GM12878 (cell line): ENCODE results near the gene PRADC1. TPM values are rescaled to one million over a fixed set of nuclear protein-coding genes. Genes with fewer than 3 reads are reported as not detected.
"Not testable (repeated sequence)": the region's sequence is repeated elsewhere in the genome, so short reads cannot be mapped to it uniquely, and the experiment has no call there.

Experiments
- ATAC-seq: fragments of 200-7000 bp; cut with Tn5 transposase; 3 replicates; pipeline ENCODE4 v1.9.1; 2020; ENCODE audit warnings: mild to moderate bottlenecking, moderate library complexity
- BruUV-seq: library from RNA; stranded (reverse); fragments of 400-500 nt; replicated peaks from 2 replicates; lab custom pipeline; 2021; lab: Mats Ljungman, UMichigan
- CTCF ChIA-PET: fragments of 300-600 bp; sonication (Branson Sonifier 250); formaldehyde crosslinking; extraction: SDS; loops from one replicate; lab custom pipeline; 2021; ENCODE audit warnings: inconsistent platforms; lab: Yijun Ruan, JAX
- POLR2A ChIA-PET: fragments of 350-600 bp; formaldehyde crosslinking; extraction: SDS; loops from one replicate; lab custom pipeline; 2021; ENCODE audit warnings: inconsistent platforms; lab: Charles Lee
- RAD21 ChIA-PET: fragments of 300-600 bp; sonication (Branson Sonifier 250); formaldehyde crosslinking; loops from one replicate; lab custom pipeline; 2023; ENCODE audit warnings: antibody characterized with exemption; ENCODE audit not compliant: unreplicated experiment; lab: Charles Lee
- SMC1A ChIA-PET: fragments of 300-600 bp; sonication (Branson Sonifier 250); formaldehyde crosslinking; loops from one replicate; lab custom pipeline; 2023; ENCODE audit not compliant: unreplicated experiment, uncharacterized antibody; lab: Charles Lee
- DNase-seq: peaks from one replicate; pipeline ENCODE4 v3.0.0-alpha.2; 2011; ENCODE audit warnings: low read depth, low spot score
- FAIRE-seq: peaks from 3 replicates; lab custom pipeline; 2011; peaks lifted over from hg19 to GRCh38; lab: Jason Lieb, UNC
- H2AFZ ChIP-seq: 2 replicates; pipeline ENCODE4 v1.6.0; 2011; ENCODE audit warnings: low read depth, low read length, control low read depth; ENCODE audit not compliant: control insufficient read depth
- H3K27ac ChIP-seq: 2 replicates; pipeline ENCODE4 v1.5.1; 2011; ENCODE audit warnings: control low read depth; ENCODE audit not compliant: control insufficient read depth, insufficient read depth
- H3K27me3 ChIP-seq, 2 experiments: replicated peaks in 1 of 2; 2 replicates each; pipeline versions ENCODE4 v1.6.0 to v1.6.1; 2011; ENCODE audit warnings: low read length in 1 of 2; ENCODE audit not compliant: control insufficient read depth in 2 of 2, insufficient read depth in 2 of 2
- H3K36me3 ChIP-seq, 2 experiments: 2 replicates each; pipeline ENCODE4 v1.5.1; 2011; ENCODE audit warnings: low read length in 1 of 2; ENCODE audit not compliant: control insufficient read depth in 2 of 2, insufficient read depth in 2 of 2
- H3K4me1 ChIP-seq: 2 replicates; pipeline ENCODE4 v1.6.1; 2011; ENCODE audit warnings: mild to moderate bottlenecking, low read length, moderate library complexity, mixed read lengths; ENCODE audit not compliant: control insufficient read depth, insufficient read depth
- H3K4me2 ChIP-seq: 2 replicates; pipeline ENCODE4 v1.6.0; 2011; ENCODE audit warnings: control low read depth; ENCODE audit not compliant: control insufficient read depth, insufficient read depth
- H3K4me3 ChIP-seq: fragments of 200-600 bp; sonication (generic); 2 replicates; pipeline ENCODE4 v1.5.1; 2016
- H3K79me2 ChIP-seq: 2 replicates; pipeline ENCODE4 v1.6.0; 2011; ENCODE audit warnings: low read length; ENCODE audit not compliant: control insufficient read depth, insufficient read depth
- H3K9ac ChIP-seq: 2 replicates; pipeline ENCODE4 v1.8.0; 2011; ENCODE audit warnings: low read length, control low read depth, mixed read lengths; ENCODE audit not compliant: control insufficient read depth, insufficient read depth
- H3K9me3 ChIP-seq: replicated peaks from 3 replicates; pipeline ENCODE4 v1.5.1; 2011; ENCODE audit warnings: mild to moderate bottlenecking, low read length; ENCODE audit not compliant: control insufficient read depth, insufficient read depth
- H4K20me1 ChIP-seq: 2 replicates; pipeline ENCODE4 v1.6.0; 2011; ENCODE audit not compliant: control insufficient read depth, insufficient read depth
- SUZ12 ChIP-seq: fragments of 200-600 bp; sonication (generic); IDR thresholded peaks from one replicate; pipeline ENCODE4 v1.6.1; 2018; ENCODE audit warnings: antibody characterized with exemption, mild to moderate bottlenecking; ENCODE audit not compliant: unreplicated experiment
- TCF12 ChIP-seq: IDR thresholded peaks from 2 replicates; pipeline ENCODE4 v1.6.1; 2011; ENCODE audit warnings: low read depth, mild to moderate bottlenecking, low read length
- WGBS: methylation state at CpG from one replicate; pipeline ENCODE4 v1.1.6; 2016; ENCODE audit warnings: low lambda C conversion rate; ENCODE audit not compliant: insufficient replicate concordance, insufficient coverage; ENCODE audit errors: missing lambda C conversion rate; 5-methylcytosine and 5-hydroxymethylcytosine counted together
- in situ Hi-C: fragments of 300-500 bp; cut with MboI; formaldehyde crosslinking; loops from 9 replicates; pipeline ENCODE4 v1.14.3; 2018; ENCODE audit warnings: mixed read lengths
- intact Hi-C: fragments of 100-400 bp; cut with micrococcal nuclease; formaldehyde crosslinking; loops from one replicate; pipeline ENCODE4 v1.14.2; 2022; ENCODE audit not compliant: unreplicated experiment
- polyA plus RNA-seq, 11 experiments: library from polyadenylated mRNA; depleted of rRNA in 4 of 11; unstranded in 6 of 11; stranded (reverse) in 5 of 11; fragments of >200 nt; fragmentation: Nextera tagmentation in 4 of 11; fragmentation: Illumina TruSeq in 1 of 11; extraction: Ambion mirVana in 4 of 11; extraction: Trizol in 1 of 11; gene quantifications; 1 replicate in 1 of 11; 2 replicates in 10 of 11; pipeline versions ENCODE4 v1.2.1 to v1.2.3, GENCODE V29; 2011 to 2016; ENCODE audit warnings: inconsistent platforms in 2 of 11, missing spikeins in 2 of 11, low read depth in 1 of 11
- total RNA-seq, 4 experiments: library from RNA; depleted of rRNA in 3 of 4; stranded (reverse); fragments of >200 nt in 3 of 4; fragmentation: Illumina TruSeq in 1 of 4; extraction: Trizol in 1 of 4; gene quantifications; 2 replicates each; pipeline versions ENCODE4 v1.2.1 to v1.2.3, GENCODE V29; 2013 to 2021

Gene PRADC1
- total and polyA plus RNA-seq, 10 of the 15 experiments (the other 5 are each of a cell fraction or from before 2014, with no cell fraction given), result 3.7 to 39.0 (median 13.8) TPM

DNA sequence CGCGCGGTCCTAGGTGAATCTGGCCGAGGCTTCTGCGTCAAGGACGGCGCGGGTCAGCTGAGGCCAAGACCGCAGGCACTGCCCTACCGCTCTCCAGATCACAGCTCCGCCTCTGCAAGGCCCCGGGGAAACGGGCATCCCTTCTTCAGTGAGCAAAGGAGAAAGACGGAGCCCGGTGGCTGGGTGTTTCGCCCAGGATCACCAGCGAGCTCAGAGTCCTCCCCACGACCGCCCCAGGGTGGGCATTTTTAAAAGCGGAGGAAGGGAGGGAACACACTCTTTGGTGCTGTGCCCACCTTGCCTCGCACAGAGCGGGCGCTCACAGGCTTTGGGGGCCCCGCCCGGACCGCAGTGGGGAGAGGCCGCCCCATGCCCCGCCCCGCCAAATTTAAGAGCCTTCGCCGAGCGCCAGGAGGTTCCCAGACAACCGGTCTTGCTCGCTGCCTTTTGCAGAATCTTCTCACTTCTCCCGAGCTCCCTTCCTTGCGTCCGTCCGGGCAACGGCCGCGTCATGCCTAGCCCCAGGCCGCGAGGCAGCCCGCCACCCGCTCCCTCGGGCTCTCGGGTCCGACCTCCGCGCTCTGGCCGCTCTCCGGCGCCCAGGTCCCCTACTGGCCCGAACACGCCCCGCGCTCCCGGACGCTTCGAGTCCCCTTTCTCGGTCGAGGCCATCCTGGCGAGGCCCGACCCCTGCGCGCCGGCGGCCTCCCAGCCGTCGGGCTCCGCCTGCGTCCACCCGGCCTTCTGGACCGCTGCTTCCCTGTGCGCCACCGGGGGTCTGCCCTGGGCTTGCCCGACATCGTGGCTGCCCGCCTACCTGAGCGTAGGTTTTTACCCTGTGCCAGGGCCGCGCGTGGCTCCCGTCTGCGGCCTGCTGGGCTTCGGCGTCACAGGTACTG lies 30.6 kb downstream of the PRADC1 start, which contains the start of gene NOTO:
Gene NOTO, plus strand, starts transcription at position 419 of the 899 bp plus-strand sequence. Its CDS starts 93 bp downstream, at position 512.
- 18% methylated on average over 70 of the region's 87 CpGs for WGBS
- no peak within 1 kb of the TSS for H3K27ac ChIP-seq
- TF ChIP-seq SUZ12 (peak; percentile 69), TCF12 (no peak)
- ChIA-PET RAD21 (interaction anchor here (1.2 kb wide), 1 partner anchor 10 kb away, joined by 4 read pairs; no protein-coding TSS in a partner anchor), SMC1A (no interaction called here), POLR2A (interaction anchor here (0.6 kb wide), 1 partner anchor 149 kb away, joined by 5 read pairs; no protein-coding TSS in a partner anchor), CTCF (interaction anchor here (0.9 to 3.3 kb wide), 2 partner anchors 8 to 10 kb away, joined by 3 to 12 read pairs; partner anchors contain the start of gene SMYD5)
- H3K9ac ChIP-seq, result no peak within 1 kb of the TSS
- no peaks in the 10 kb centered on the region; a peak in 1 of 4 replicates for H3K36me3 ChIP-seq
- BruUV-seq, result no TSS peak
- DNase-seq (no peak), ATAC-seq (no peak), FAIRE-seq (no peak)
- no peak within 1 kb of the TSS for H3K4me3 ChIP-seq
- H4K20me1 ChIP-seq, result no peaks in the 10 kb centered on the region
- intact Hi-C loops, result no loop called here
- H3K79me2 ChIP-seq, result no peaks in the 10 kb centered on the region
- peaks cover 0 to 3% of the 10 kb centered on the region in 2 experiments; a peak in 2 of 4 replicates for H3K27me3 ChIP-seq
- in situ Hi-C loops, result no loop called here
- no peak within 1 kb of the TSS for H2AFZ ChIP-seq
- no peaks in the 10 kb centered on the region for H3K4me1 ChIP-seq
- H3K4me2 ChIP-seq, result no peak within 1 kb of the TSS
- H3K9me3 ChIP-seq, result no peaks in the 10 kb centered on the region

DNA sequence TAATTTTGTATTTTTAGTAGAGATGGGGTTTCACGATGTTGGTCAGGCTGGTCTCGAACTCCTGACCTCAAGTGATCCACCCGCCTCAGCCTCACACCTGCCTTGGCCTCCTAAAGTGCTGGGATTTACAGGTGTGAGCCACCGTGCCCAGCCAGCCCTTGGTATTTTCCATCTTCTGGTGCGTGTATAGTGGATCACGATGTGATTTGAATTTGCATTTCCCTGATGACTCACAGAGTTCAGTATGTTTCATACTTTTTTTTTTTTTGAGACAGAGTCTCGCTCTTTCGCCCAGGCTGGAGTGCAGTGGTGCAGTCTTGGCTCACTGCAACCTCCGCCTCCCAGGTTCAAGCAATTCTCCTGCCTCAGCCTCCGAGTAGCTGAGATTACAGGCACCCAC lies 32.8 kb downstream of the PRADC1 start:
- DNase-seq, H3K4me2 ChIP-seq, H3K27me3 ChIP-seq, BruUV-seq, intact Hi-C loops, H4K20me1 ChIP-seq, H2AFZ ChIP-seq, in situ Hi-C loops, ATAC-seq, H3K27ac ChIP-seq, H3K9me3 ChIP-seq, RAD21 ChIA-PET, SMC1A ChIA-PET, H3K4me1 ChIP-seq, H3K9ac ChIP-seq, H3K79me2 ChIP-seq, FAIRE-seq, H3K4me3 ChIP-seq, POLR2A ChIA-PET, H3K36me3 ChIP-seq: not testable (repeated sequence)
- 12% methylated on average over 6 of the region's 10 CpGs for WGBS
- CTCF ChIA-PET, result interaction anchor here (1.5 to 3.3 kb wide), 2 partner anchors 13 to 22 kb away, joined by 3 to 12 read pairs; partner anchors contain the start of gene SMYD5
